ENCODE data around the gene TMEM222. TPM values are rescaled to one million over a fixed set of nuclear protein-coding genes. Genes with fewer than 3 reads are reported as not detected.

Gene TMEM222
- total RNA-seq, 1 experiment from 2014 or later: 57.4 TPM

- BruUV-seq (replicated peaks): no TSS peak
- Histone ChIP-seq H3K9me2 (replicated peaks; ENCODE audit: low read length) (no peaks in the 10 kb centered on the region), H3K36me3 (ENCODE audit: low read depth, low read length) (no peaks in the 10 kb centered on the region), H3K4me1 (ENCODE audit: insufficient read depth, low read length) (peaks cover 43% of the 10 kb centered on the region), H3K4me2 (ENCODE audit: low read length) (peak overlapping the region; percentile 99), H3K79me2 (ENCODE audit: low read length) (peaks cover 24% of the 10 kb centered on the region), H3K27ac (ENCODE audit: low read length) (peak overlapping the region; percentile 88), H3K27me3 (ENCODE audit: low read length) (no peaks in the 10 kb centered on the region), H3K4me3 (ENCODE audit: low read length) (peak overlapping the region; percentile 79), H2AFZ (ENCODE audit: low read length) (peak overlapping the region; percentile 89), H3F3A (ENCODE audit: low read length, unreplicated experiment) (no peaks in the 10 kb centered on the region), H4K20me1 (ENCODE audit: low read length) (no peaks in the 10 kb centered on the region), H3K9me3 (ENCODE audit: low read length) (no peaks in the 10 kb centered on the region), H3K9ac (ENCODE audit: low read length) (peak overlapping the region; percentile 82)
- POLR2A ChIA-PET (ENCODE audit: unreplicated experiment): no interaction called here
- CTCF ChIA-PET: interaction anchor here (1.3 kb wide), 1 partner anchor 44 kb away, joined by 4 read pairs; no protein-coding TSS in a partner anchor
- TF ChIP-seq CTCF (conservative IDR thresholded peaks at IDR 0.05; ENCODE audit: low read depth, low read length) (no peak), EZH2 (IDR thresholded peaks at IDR 0.05; ENCODE audit: low read length, unreplicated experiment) (no peak), EZH2phosphoT487 (IDR thresholded peaks at IDR 0.05; ENCODE audit: borderline replicate concordance, low read length) (no peak)
- DNase-seq: no peak
- no peak; the same call in 1 of the 2 replicates for ATAC-seq
- intact Hi-C loops (cut with micrococcal nuclease): loop anchor here (2.0 to 5.0 kb wide), 2 partner anchors 21 to 41 kb away; partner anchors contain the start of gene TMEM222
Measured at GRCh38 chr1:27343639-27344025, 21.7 kb downstream of the TMEM222 start.

GRCh38 chr1:27345272-27345671 lies 23.3 kb downstream of the TMEM222 start:
- Histone ChIP-seq H3K4me3 (ENCODE audit: low read length) (no peak overlapping the region), H3K9me3 (ENCODE audit: low read length) (no peaks in the 10 kb centered on the region), H3K27ac (ENCODE audit: low read length) (no peak overlapping the region), H3K27me3 (ENCODE audit: low read length) (no peaks in the 10 kb centered on the region), H3K9ac (ENCODE audit: low read length) (no peak overlapping the region), H3K9me2 (replicated peaks; ENCODE audit: low read length) (no peaks in the 10 kb centered on the region), H3K4me1 (ENCODE audit: insufficient read depth, low read length) (peaks cover 51% of the 10 kb centered on the region), H3K36me3 (ENCODE audit: low read depth, low read length) (no peaks in the 10 kb centered on the region), H4K20me1 (ENCODE audit: low read length) (no peaks in the 10 kb centered on the region), H3F3A (ENCODE audit: low read length, unreplicated experiment) (no peaks in the 10 kb centered on the region), H2AFZ (ENCODE audit: low read length) (no peak overlapping the region), H3K4me2 (ENCODE audit: low read length) (no peak overlapping the region), H3K79me2 (ENCODE audit: low read length) (peaks cover 24% of the 10 kb centered on the region)
- no TSS peak for BruUV-seq (replicated peaks)
- ATAC-seq: no peak
- TF ChIP-seq CTCF (conservative IDR thresholded peaks at IDR 0.05; ENCODE audit: low read depth, low read length) (no peak), EZH2phosphoT487 (IDR thresholded peaks at IDR 0.05; ENCODE audit: borderline replicate concordance, low read length) (no peak), EZH2 (IDR thresholded peaks at IDR 0.05; ENCODE audit: low read length, unreplicated experiment) (no peak)
- ChIA-PET POLR2A (ENCODE audit: unreplicated experiment) (no interaction called here), CTCF (no interaction called here)
- intact Hi-C loops (cut with micrococcal nuclease): no loop called here
- DNase-seq: no peak

- no peak overlapping the region for H2AFZ ChIP-seq (ENCODE audit: low read length)
- no peak overlapping the region for H3K9ac ChIP-seq (ENCODE audit: low read length)
- no peaks in the 10 kb centered on the region for H3K9me2 ChIP-seq (replicated peaks; ENCODE audit: low read length)
- H3K4me1 ChIP-seq (ENCODE audit: insufficient read depth, low read length): peaks cover 41% of the 10 kb centered on the region
- no peaks in the 10 kb centered on the region for H4K20me1 ChIP-seq (ENCODE audit: low read length)
- POLR2A ChIA-PET (ENCODE audit: unreplicated experiment): no interaction called here
- ATAC-seq: no peak
- no peaks in the 10 kb centered on the region for H3F3A ChIP-seq (ENCODE audit: low read length, unreplicated experiment)
- H3K4me2 ChIP-seq (ENCODE audit: low read length): no peak overlapping the region
- CTCF ChIA-PET: no interaction called here
- no peak overlapping the region for H3K27ac ChIP-seq (ENCODE audit: low read length)
- intact Hi-C loops (cut with micrococcal nuclease): no loop called here
- no peaks in the 10 kb centered on the region for H3K9me3 ChIP-seq (ENCODE audit: low read length)
- BruUV-seq (replicated peaks): no TSS peak
- TF ChIP-seq CTCF (conservative IDR thresholded peaks at IDR 0.05; ENCODE audit: low read depth, low read length) (no peak), EZH2phosphoT487 (IDR thresholded peaks at IDR 0.05; ENCODE audit: borderline replicate concordance, low read length) (no peak), EZH2 (IDR thresholded peaks at IDR 0.05; ENCODE audit: low read length, unreplicated experiment) (no peak)
- H3K27me3 ChIP-seq (ENCODE audit: low read length): no peaks in the 10 kb centered on the region
- no peak overlapping the region for H3K4me3 ChIP-seq (ENCODE audit: low read length)
- DNase-seq: no peak
- no peaks in the 10 kb centered on the region for H3K36me3 ChIP-seq (ENCODE audit: low read depth, low read length)
- peaks cover 24% of the 10 kb centered on the region for H3K79me2 ChIP-seq (ENCODE audit: low read length)
Measured at GRCh38 chr1:27346357-27346756, 24.4 kb downstream of the TMEM222 start.

Measured in PC-3 (cell line).